Gastrocnemius medialis (tissue), 4 donors: ENCODE results near the gene AHCYL1. TPM values are rescaled to one million over a fixed set of nuclear protein-coding genes. Genes with fewer than 3 reads are reported as not detected.
A peak's percentile ranks its signal among the peaks of the same experiment; 100 is the strongest.

ENCODE experiments used
- ATAC-seq, 2 donors: fragments of 150-250 bp; one replicate each; pipeline ENCODE4 v1.9.1; 2016
- DNase-seq, 2 donors: peaks; one replicate each; pipeline ENCODE4 v3.0.0-alpha.2; 2019
- H3K27ac ChIP-seq, 4 donors: fragments of 200-600 bp; sonication (generic); 1 replicate in 1 of 4; 2 replicates in 3 of 4; pipeline ENCODE4 v1.5.1; 2016 to 2018; ENCODE audit warnings: mild to moderate bottlenecking in 2 of 4, moderate library complexity in 1 of 4
- H3K27me3 ChIP-seq, 3 donors: fragments of 200-600 bp; sonication (generic) in 2 of 3; 1 replicate in 1 of 3; 2 replicates in 2 of 3; pipeline versions ENCODE4 v1.5.1 to v1.6.0; 2016 to 2019; ENCODE audit warnings: mild to moderate bottlenecking in 1 of 3, moderate library complexity in 1 of 3
- H3K36me3 ChIP-seq, 2 donors: fragments of 200-600 bp; sonication (generic) in 1 of 2; one replicate each; pipeline ENCODE4 v1.5.1; 2017 to 2018
- H3K4me1 ChIP-seq, 2 donors: fragments of 200-600 bp; sonication (generic) in 1 of 2; one replicate each; pipeline ENCODE4 v1.5.1; 2016 to 2017; ENCODE audit warnings: mild to moderate bottlenecking in 2 of 2
- H3K4me3 ChIP-seq, 4 donors: fragments of 200-600 bp; sonication (generic) in 3 of 4; 1 replicate in 1 of 4; 2 replicates in 3 of 4; pipeline ENCODE4 v1.5.1; 2016 to 2019; ENCODE audit warnings: mild to moderate bottlenecking in 2 of 4
- H3K9me3 ChIP-seq, 3 donors: fragments of 200-600 bp; sonication (generic) in 2 of 3; 1 replicate in 1 of 3; 2 replicates in 2 of 3; pipeline ENCODE4 v1.5.1; 2016 to 2019
- CTCF ChIP-seq, 5 experiments: fragments of 450-650 bp in 3 of 5; fragments of 200-600 bp in 2 of 5; sonication (generic) in 2 of 5; IDR thresholded peaks in 4 of 5; conservative IDR thresholded peaks in 1 of 5; 1 replicate in 4 of 5; 2 replicates in 1 of 5; pipeline ENCODE4 v1.5.1; 2016 to 2019; ENCODE audit warnings: antibody characterized with exemption in 5 of 5, mild to moderate bottlenecking in 3 of 5, moderate library complexity in 3 of 5
- POLR2A ChIP-seq, 2 donors: fragments of 450-650 bp; IDR thresholded peaks; one replicate each; pipeline ENCODE4 v1.6.1; 2017; ENCODE audit warnings: antibody characterized with exemption in 2 of 2, mild to moderate bottlenecking in 2 of 2, moderate library complexity in 2 of 2
- in situ Hi-C, 4 donors: fragments of 200-750 bp; cut with MboI; loops; one replicate each; pipeline versions ENCODE4 v1.15.0 to v1.8.0; 2017; ENCODE audit warnings: low sequenced_read_pairs in 4 of 4
- intact Hi-C: fragments of 100-400 bp; cut with DNase I; formaldehyde crosslinking; loops from one replicate; pipeline ENCODE4 v1.15.1; 2023; ENCODE audit warnings: low total_unique reads
- total RNA-seq, 4 donors: library from RNA; depleted of rRNA; stranded (reverse); fragments of >200 nt; gene quantifications; one replicate each; pipeline versions ENCODE4 v1.1.0 to v1.2.3, GENCODE V29; 2016

AHCYL1 gene
- total RNA-seq, 4 donors from 2014 or later, result 42.3 to 109 (median 69.6) TPM

DNA sequence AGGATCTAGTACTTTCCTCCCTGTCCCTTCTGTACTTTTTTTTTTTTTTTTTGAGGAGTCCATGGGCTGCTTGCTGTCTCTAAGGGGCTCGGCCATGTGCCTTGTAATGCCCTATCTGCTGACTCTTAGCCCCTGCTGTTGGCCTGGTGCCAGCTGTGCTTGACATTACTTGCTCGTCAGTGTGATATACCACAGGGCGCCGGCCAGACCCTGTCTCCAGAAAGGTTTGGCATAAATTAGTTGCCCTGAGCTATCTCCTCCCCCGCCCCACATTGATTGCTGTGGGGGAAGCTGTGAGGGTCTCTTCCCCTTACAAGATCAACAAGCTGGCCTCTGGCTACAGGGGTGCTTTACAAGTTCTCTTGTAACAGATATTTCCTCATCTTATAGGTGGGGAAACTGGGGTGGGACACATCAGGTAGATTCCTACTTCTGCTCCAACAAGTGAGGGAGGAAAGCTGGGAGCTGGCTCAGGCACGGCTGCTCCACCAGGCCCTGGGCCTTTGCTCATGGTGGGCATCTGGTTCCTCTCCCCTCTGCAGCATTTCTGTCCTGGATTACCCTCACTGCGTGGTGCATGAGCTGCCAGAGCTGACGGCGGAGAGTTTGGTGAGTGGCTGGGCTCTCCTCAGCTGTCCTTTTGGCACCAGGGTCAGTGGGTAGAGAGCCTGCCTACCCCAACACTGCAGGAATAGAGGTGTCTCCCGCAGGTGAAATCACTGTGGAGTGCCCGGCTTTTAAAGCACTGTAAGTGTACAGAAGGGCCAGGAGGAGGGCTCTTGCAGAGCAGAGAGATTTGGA is 65.4 kb downstream of the AHCYL1 start:
- H3K27me3 ChIP-seq, result no peaks in the 10 kb centered on the region
- in situ Hi-C loops, result loop anchor here (5.0 to 25.0 kb wide), 3 partner anchors 55 to 287 kb away; partner anchors contain the start of gene RBM15 (in 1 of the 4)
- no peak for ATAC-seq
- intact Hi-C loops, result no loop called here
- H3K36me3 ChIP-seq, result peaks cover 0 to 97% of the 10 kb centered on the region in 2 donors
- no peak for TF ChIP-seq POLR2A (IDR thresholded peaks at IDR 0.05)
- no peak for TF ChIP-seq CTCF (IDR thresholded peaks at IDR 0.05 in 4 of 5, conservative IDR thresholded peaks at IDR 0.05 in 1 of 5)
- H3K9me3 ChIP-seq, result no peaks in the 10 kb centered on the region
- peak overlapping the region in 2 of 4 donors; percentile 18 to 54 for H3K27ac ChIP-seq
- no peak for DNase-seq
- no peak overlapping the region for H3K4me3 ChIP-seq
- peaks cover 4 to 33% of the 10 kb centered on the region in 2 donors for H3K4me1 ChIP-seq

DNA sequence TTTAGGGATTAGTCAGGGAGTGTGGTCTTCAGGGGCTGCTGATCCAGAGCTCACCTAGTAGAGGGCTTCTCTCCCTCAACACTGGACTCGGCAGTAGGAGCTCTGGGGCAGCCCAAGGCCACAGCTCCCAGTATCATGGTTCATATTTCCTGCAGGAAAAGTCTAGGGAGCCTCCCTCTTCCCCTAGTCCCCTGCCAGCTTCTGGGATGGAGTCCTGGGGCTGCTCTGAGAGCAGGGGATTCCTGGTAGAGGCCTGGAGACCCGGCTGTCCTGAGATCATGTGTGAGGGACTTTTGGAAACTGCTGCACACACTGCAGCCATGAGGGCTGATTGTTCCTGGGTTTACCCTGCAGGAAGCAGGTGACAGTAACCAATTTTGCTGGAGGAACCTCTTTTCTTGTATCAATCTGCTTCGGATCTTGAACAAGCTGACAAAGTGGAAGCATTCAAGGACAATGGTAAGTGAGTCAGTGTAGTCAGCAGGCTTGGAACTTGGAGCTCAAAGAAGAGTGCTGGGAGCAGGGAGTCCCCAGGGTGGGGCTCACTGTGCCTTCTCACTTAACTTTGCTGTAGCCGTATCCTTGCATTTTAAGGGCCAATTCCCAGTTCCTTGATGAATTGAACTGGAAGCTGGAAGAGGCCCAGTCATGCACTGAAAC is 66.2 kb downstream of the AHCYL1 start:
- Histone ChIP-seq H3K4me3 (no peak overlapping the region), H3K9me3 (no peaks in the 10 kb centered on the region), H3K27ac (peak overlapping the region in 2 of 4 donors; percentile 18 to 30), H3K4me1 (peaks cover 4 to 33% of the 10 kb centered on the region in 2 donors), H3K27me3 (no peaks in the 10 kb centered on the region), H3K36me3 (peaks cover 0 to 97% of the 10 kb centered on the region in 2 donors)
- DNase-seq (no peak), ATAC-seq (no peak)
- intact Hi-C loops, result no loop called here
- in situ Hi-C loops, result loop anchor here (5.0 to 10.0 kb wide), 2 partner anchors 54 to 57 kb away; no protein-coding TSS in a partner anchor
- TF ChIP-seq POLR2A (IDR thresholded peaks at IDR 0.05) (no peak), CTCF (IDR thresholded peaks at IDR 0.05 in 4 of 5, conservative IDR thresholded peaks at IDR 0.05 in 1 of 5) (no peak)

DNA sequence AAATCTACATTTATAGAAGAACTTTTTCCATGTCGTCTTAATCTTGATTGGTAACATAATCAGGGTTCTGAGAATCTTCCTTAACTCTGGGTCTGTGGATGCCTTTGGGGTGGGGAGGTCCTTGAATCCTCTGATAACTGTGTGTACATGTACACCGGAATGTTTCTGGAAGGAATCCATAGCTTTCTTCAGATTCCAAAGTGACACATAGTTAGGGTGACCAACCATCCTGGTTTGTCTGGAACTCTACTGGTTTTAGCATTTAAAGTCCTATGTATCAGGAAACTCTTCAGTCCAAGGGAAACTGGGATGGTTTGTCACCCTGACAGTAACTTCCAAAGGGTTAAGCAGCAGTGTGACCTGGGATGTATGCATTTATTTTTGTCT is 66.7 kb downstream of the AHCYL1 start:
- peaks cover 4 to 33% of the 10 kb centered on the region in 2 donors for H3K4me1 ChIP-seq
- intact Hi-C loops (no loop called here), in situ Hi-C loops (loop anchor here (5.0 to 10.0 kb wide), 2 partner anchors 54 to 56 kb away; no protein-coding TSS in a partner anchor)
- no peaks in the 10 kb centered on the region for H3K9me3 ChIP-seq
- H3K27ac ChIP-seq, result peak overlapping the region in 1 of 4 donors; percentile 18
- no peaks in the 10 kb centered on the region for H3K27me3 ChIP-seq
- peaks cover 0 to 97% of the 10 kb centered on the region in 2 donors for H3K36me3 ChIP-seq
- TF ChIP-seq POLR2A (IDR thresholded peaks at IDR 0.05), result no peak
- TF ChIP-seq CTCF (IDR thresholded peaks at IDR 0.05 in 4 of 5, conservative IDR thresholded peaks at IDR 0.05 in 1 of 5), result no peak
- no peak overlapping the region for H3K4me3 ChIP-seq
- DNase-seq, result no peak
- no peak for ATAC-seq

- no peak overlapping the region for H3K27ac ChIP-seq
- no peaks in the 10 kb centered on the region for H3K27me3 ChIP-seq
- peaks cover 0 to 82% of the 10 kb centered on the region in 2 donors for H3K36me3 ChIP-seq
- DNase-seq (peak in 1 of 2 donors; percentile 46), ATAC-seq (peak; percentile 57 to 68)
- intact Hi-C loops, result loop anchor here (1.0 kb wide), 1 partner anchor 53 kb away; no protein-coding TSS in a partner anchor
- H3K4me1 ChIP-seq, result peaks cover 4 to 20% of the 10 kb centered on the region in 2 donors
- no peaks in the 10 kb centered on the region for H3K9me3 ChIP-seq
- no peak overlapping the region for H3K4me3 ChIP-seq
- in situ Hi-C loops, result loop anchor here (5.0 to 10.0 kb wide), 2 partner anchors 51 to 54 kb away; no protein-coding TSS in a partner anchor
- no peak for TF ChIP-seq POLR2A (IDR thresholded peaks at IDR 0.05)
- peak; percentile 78 to 95 (median 86) for TF ChIP-seq CTCF (IDR thresholded peaks at IDR 0.05 in 4 of 5, conservative IDR thresholded peaks at IDR 0.05 in 1 of 5)
Measured at GRCh38 chr1:110053552-110054428, 69.2 kb downstream of the AHCYL1 start.
